K562 (cell line): ENCODE data around the gene ADD2.

ENCODE experiments used
- CTBP1 ChIP-seq: fragments of 450-650 bp; IDR thresholded peaks from 2 replicates; pipeline ENCODE4 v1.6.1; 2016; ENCODE audit warnings: borderline replicate concordance
- TF ChIP-seq, protein P1 (sequence below): fragments of 450-650 bp; IDR thresholded peaks from 2 replicates; pipeline ENCODE4 v1.6.1; 2016; ENCODE audit warnings: low read depth

DNA sequence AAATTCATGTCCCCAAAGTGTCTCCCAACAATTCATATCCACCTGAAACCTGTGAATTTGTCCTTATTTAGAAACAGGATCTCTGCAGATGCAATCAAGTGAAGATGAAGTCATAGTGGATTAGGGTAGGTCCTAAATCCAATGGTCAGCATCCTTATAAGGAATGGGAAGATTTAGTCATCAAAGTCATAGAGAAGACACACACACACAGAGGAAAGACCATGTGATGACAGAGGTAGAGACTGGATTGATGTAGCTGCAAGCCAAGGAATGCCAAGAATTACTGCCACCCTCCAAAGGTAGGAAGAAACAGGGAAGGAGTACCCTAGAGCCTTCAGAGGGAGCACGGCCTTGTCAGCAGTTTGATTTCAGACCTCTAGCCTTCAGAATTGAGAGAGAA, 17.7 kb downstream of the ADD2 start:
- TF ChIP-seq, protein P1, sequence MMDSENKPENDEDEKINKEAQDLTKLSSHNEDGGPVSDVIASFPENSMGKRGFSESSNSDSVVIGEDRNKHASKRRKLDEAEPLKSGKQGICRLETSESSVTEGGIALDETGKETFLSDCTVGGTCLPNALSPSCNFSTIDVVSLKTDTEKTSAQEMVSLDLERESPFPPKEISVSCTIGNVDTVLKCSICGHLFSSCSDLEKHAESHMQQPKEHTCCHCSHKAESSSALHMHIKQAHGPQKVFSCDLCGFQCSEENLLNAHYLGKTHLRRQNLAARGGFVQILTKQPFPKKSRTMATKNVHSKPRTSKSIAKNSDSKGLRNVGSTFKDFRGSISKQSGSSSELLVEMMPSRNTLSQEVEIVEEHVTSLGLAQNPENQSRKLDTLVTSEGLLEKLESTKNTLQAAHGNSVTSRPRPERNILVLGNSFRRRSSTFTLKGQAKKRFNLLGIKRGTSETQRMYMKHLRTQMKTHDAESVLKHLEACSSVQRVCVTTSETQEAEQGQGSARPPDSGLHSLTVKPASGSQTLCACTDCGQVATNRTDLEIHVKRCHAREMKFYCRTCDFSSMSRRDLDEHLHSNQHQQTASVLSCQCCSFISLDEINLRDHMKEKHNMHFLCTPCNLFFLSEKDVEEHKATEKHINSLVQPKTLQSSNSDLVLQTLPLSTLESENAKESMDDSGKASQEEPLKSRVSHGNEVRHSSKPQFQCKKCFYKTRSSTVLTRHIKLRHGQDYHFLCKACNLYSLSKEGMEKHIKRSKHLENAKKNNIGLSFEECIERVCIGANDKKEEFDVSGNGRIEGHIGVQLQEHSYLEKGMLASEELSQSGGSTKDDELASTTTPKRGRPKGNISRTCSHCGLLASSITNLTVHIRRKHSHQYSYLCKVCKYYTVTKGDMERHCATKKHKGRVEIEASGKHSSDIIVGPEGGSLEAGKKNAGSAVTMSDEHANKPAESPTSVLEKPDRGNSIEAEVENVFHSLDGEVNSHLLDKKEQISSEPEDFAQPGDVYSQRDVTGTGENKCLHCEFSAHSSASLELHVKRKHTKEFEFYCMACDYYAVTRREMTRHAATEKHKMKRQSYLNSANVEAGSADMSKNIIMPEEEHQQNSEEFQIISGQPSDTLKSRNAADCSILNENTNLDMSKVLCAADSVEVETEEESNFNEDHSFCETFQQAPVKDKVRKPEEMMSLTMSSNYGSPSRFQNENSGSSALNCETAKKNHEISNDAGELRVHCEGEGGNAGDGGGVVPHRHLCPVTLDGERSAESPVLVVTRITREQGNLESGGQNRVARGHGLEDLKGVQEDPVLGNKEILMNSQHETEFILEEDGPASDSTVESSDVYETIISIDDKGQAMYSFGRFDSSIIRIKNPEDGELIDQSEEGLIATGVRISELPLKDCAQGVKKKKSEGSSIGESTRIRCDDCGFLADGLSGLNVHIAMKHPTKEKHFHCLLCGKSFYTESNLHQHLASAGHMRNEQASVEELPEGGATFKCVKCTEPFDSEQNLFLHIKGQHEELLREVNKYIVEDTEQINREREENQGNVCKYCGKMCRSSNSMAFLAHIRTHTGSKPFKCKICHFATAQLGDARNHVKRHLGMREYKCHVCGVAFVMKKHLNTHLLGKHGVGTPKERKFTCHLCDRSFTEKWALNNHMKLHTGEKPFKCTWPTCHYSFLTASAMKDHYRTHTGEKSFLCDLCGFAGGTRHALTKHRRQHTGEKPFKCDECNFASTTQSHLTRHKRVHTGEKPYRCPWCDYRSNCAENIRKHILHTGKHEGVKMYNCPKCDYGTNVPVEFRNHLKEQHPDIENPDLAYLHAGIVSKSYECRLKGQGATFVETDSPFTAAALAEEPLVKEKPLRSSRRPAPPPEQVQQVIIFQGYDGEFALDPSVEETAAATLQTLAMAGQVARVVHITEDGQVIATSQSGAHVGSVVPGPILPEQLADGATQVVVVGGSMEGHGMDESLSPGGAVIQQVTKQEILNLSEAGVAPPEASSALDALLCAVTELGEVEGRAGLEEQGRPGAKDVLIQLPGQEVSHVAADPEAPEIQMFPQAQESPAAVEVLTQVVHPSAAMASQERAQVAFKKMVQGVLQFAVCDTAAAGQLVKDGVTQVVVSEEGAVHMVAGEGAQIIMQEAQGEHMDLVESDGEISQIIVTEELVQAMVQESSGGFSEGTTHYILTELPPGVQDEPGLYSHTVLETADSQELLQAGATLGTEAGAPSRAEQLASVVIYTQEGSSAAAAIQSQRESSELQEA = no peak
- TF ChIP-seq CTBP1 = no peak
